GM12878 (cell line): ENCODE results near the gene GALNT18. TPM values are rescaled to one million over a fixed set of nuclear protein-coding genes. Genes with fewer than 3 reads are reported as not detected.

Experiments
- ATAC-seq: fragments of 200-7000 bp; cut with Tn5 transposase; 3 replicates; pipeline ENCODE4 v1.9.1; 2020; ENCODE audit warnings: mild to moderate bottlenecking, moderate library complexity
- BruUV-seq: library from RNA; stranded (reverse); fragments of 400-500 nt; replicated peaks from 2 replicates; lab custom pipeline; 2021; lab: Mats Ljungman, UMichigan
- CTCF ChIA-PET: fragments of 300-600 bp; sonication (Branson Sonifier 250); formaldehyde crosslinking; extraction: SDS; loops from one replicate; lab custom pipeline; 2021; ENCODE audit warnings: inconsistent platforms; lab: Yijun Ruan, JAX
- POLR2A ChIA-PET: fragments of 350-600 bp; formaldehyde crosslinking; extraction: SDS; loops from one replicate; lab custom pipeline; 2021; ENCODE audit warnings: inconsistent platforms; lab: Charles Lee
- RAD21 ChIA-PET: fragments of 300-600 bp; sonication (Branson Sonifier 250); formaldehyde crosslinking; loops from one replicate; lab custom pipeline; 2023; ENCODE audit warnings: antibody characterized with exemption; ENCODE audit not compliant: unreplicated experiment; lab: Charles Lee
- SMC1A ChIA-PET: fragments of 300-600 bp; sonication (Branson Sonifier 250); formaldehyde crosslinking; loops from one replicate; lab custom pipeline; 2023; ENCODE audit not compliant: unreplicated experiment, uncharacterized antibody; lab: Charles Lee
- DNase-seq: peaks from one replicate; pipeline ENCODE4 v3.0.0-alpha.2; 2011; ENCODE audit warnings: low read depth, low spot score
- FAIRE-seq: peaks from 3 replicates; lab custom pipeline; 2011; peaks lifted over from hg19 to GRCh38; lab: Jason Lieb, UNC
- H2AFZ ChIP-seq: 2 replicates; pipeline ENCODE4 v1.6.0; 2011; ENCODE audit warnings: low read depth, low read length, control low read depth; ENCODE audit not compliant: control insufficient read depth
- H3K27ac ChIP-seq: 2 replicates; pipeline ENCODE4 v1.5.1; 2011; ENCODE audit warnings: control low read depth; ENCODE audit not compliant: control insufficient read depth, insufficient read depth
- H3K27me3 ChIP-seq, 2 experiments: replicated peaks in 1 of 2; 2 replicates each; pipeline versions ENCODE4 v1.6.0 to v1.6.1; 2011; ENCODE audit warnings: low read length in 1 of 2; ENCODE audit not compliant: control insufficient read depth in 2 of 2, insufficient read depth in 2 of 2
- H3K36me3 ChIP-seq, 2 experiments: 2 replicates each; pipeline ENCODE4 v1.5.1; 2011; ENCODE audit warnings: low read length in 1 of 2; ENCODE audit not compliant: control insufficient read depth in 2 of 2, insufficient read depth in 2 of 2
- H3K4me1 ChIP-seq: 2 replicates; pipeline ENCODE4 v1.6.1; 2011; ENCODE audit warnings: mild to moderate bottlenecking, low read length, moderate library complexity, mixed read lengths; ENCODE audit not compliant: control insufficient read depth, insufficient read depth
- H3K4me2 ChIP-seq: 2 replicates; pipeline ENCODE4 v1.6.0; 2011; ENCODE audit warnings: control low read depth; ENCODE audit not compliant: control insufficient read depth, insufficient read depth
- H3K4me3 ChIP-seq: fragments of 200-600 bp; sonication (generic); 2 replicates; pipeline ENCODE4 v1.5.1; 2016
- H3K79me2 ChIP-seq: 2 replicates; pipeline ENCODE4 v1.6.0; 2011; ENCODE audit warnings: low read length; ENCODE audit not compliant: control insufficient read depth, insufficient read depth
- H3K9ac ChIP-seq: 2 replicates; pipeline ENCODE4 v1.8.0; 2011; ENCODE audit warnings: low read length, control low read depth, mixed read lengths; ENCODE audit not compliant: control insufficient read depth, insufficient read depth
- H3K9me3 ChIP-seq: replicated peaks from 3 replicates; pipeline ENCODE4 v1.5.1; 2011; ENCODE audit warnings: mild to moderate bottlenecking, low read length; ENCODE audit not compliant: control insufficient read depth, insufficient read depth
- H4K20me1 ChIP-seq: 2 replicates; pipeline ENCODE4 v1.6.0; 2011; ENCODE audit not compliant: control insufficient read depth, insufficient read depth
- ATF7 ChIP-seq: fragments of 450-650 bp; IDR thresholded peaks from 2 replicates; pipeline ENCODE4 v1.6.1; 2016; ENCODE audit warnings: low read depth, mild to moderate bottlenecking
- BACH1 ChIP-seq: fragments of 450-650 bp; IDR thresholded peaks from 2 replicates; pipeline ENCODE4 v1.6.1; 2017; ENCODE audit warnings: mild to moderate bottlenecking, borderline replicate concordance
- CREB1 ChIP-seq: IDR thresholded peaks from 2 replicates; pipeline ENCODE4 v1.6.1; 2012; ENCODE audit warnings: low read depth, mild to moderate bottlenecking, inconsistent platforms
- ETV6 ChIP-seq, 2 experiments: fragments of 450-650 bp in 1 of 2; IDR thresholded peaks in 1 of 2; conservative IDR thresholded peaks in 1 of 2; 2 replicates each; pipeline ENCODE4 v1.6.1; 2014; ENCODE audit warnings: antibody characterized with exemption in 1 of 2, borderline replicate concordance in 1 of 2, low read depth in 1 of 2, mild to moderate bottlenecking in 1 of 2, moderate library complexity in 1 of 2
- FOS ChIP-seq: IDR thresholded peaks from 3 replicates; pipeline ENCODE4 v1.6.1; 2011; ENCODE audit warnings: borderline replicate concordance; ENCODE audit not compliant: insufficient read length; ENCODE audit errors: extremely low read depth
- FOXK2 ChIP-seq: fragments of 450-650 bp; IDR thresholded peaks from 2 replicates; pipeline ENCODE4 v1.6.1; 2017; ENCODE audit warnings: mild to moderate bottlenecking, moderate library complexity
- HDAC6 ChIP-seq: fragments of 200-600 bp; sonication (generic); IDR thresholded peaks from one replicate; pipeline ENCODE4 v1.8.0; 2017; ENCODE audit warnings: antibody characterized with exemption; ENCODE audit not compliant: unreplicated experiment
- MYC ChIP-seq: IDR thresholded peaks from 2 replicates; pipeline ENCODE4 v1.6.1; 2011; ENCODE audit warnings: mild to moderate bottlenecking, low read length, moderate library complexity, inconsistent platforms; ENCODE audit not compliant: insufficient read depth, insufficient replicate concordance, insufficient read length, severe bottlenecking
- NRF1 ChIP-seq: conservative IDR thresholded peaks from 2 replicates; pipeline ENCODE4 v1.6.1; 2011; ENCODE audit warnings: mild to moderate bottlenecking, low read depth, low read length, improper control_type of control experiment
- PAX5 ChIP-seq: IDR thresholded peaks from 2 replicates; pipeline ENCODE4 v1.6.1; 2011; ENCODE audit warnings: low read depth, low read length, borderline replicate concordance
- POU2F2 ChIP-seq: IDR thresholded peaks from 3 replicates; pipeline ENCODE4 v1.6.1; 2011; ENCODE audit warnings: low read depth, mild to moderate bottlenecking, low read length, borderline replicate concordance
- RAD51 ChIP-seq: fragments of 450-650 bp; IDR thresholded peaks from 2 replicates; pipeline ENCODE4 v1.6.1; 2016; ENCODE audit warnings: moderate library complexity, mild to moderate bottlenecking, inconsistent platforms
- RCOR1 ChIP-seq: conservative IDR thresholded peaks from 2 replicates; pipeline ENCODE4 v1.6.1; 2012; ENCODE audit warnings: low read depth, low read length, improper control_type of control experiment
- TAF1 ChIP-seq: IDR thresholded peaks from 2 replicates; pipeline ENCODE4 v1.6.1; 2011; ENCODE audit warnings: mild to moderate bottlenecking, low read depth, low read length, borderline replicate concordance
- ZNF592 ChIP-seq: fragments of 450-650 bp; IDR thresholded peaks from 2 replicates; pipeline ENCODE4 v1.6.1; 2017; ENCODE audit warnings: mild to moderate bottlenecking, moderate library complexity
- ZNF622 ChIP-seq: fragments of 450-650 bp; IDR thresholded peaks from 2 replicates; pipeline ENCODE4 v1.6.1; 2017; ENCODE audit warnings: mild to moderate bottlenecking, inconsistent platforms
- ZZZ3 ChIP-seq: IDR thresholded peaks from 2 replicates; pipeline ENCODE4 v1.6.1; 2011; ENCODE audit warnings: low read depth; ENCODE audit not compliant: control insufficient read depth, insufficient read length
- WGBS: methylation state at CpG from one replicate; pipeline ENCODE4 v1.1.6; 2016; ENCODE audit warnings: low lambda C conversion rate; ENCODE audit not compliant: insufficient replicate concordance, insufficient coverage; ENCODE audit errors: missing lambda C conversion rate; 5-methylcytosine and 5-hydroxymethylcytosine counted together
- in situ Hi-C: fragments of 300-500 bp; cut with MboI; formaldehyde crosslinking; loops from 9 replicates; pipeline ENCODE4 v1.14.3; 2018; ENCODE audit warnings: mixed read lengths
- intact Hi-C: fragments of 100-400 bp; cut with micrococcal nuclease; formaldehyde crosslinking; loops from one replicate; pipeline ENCODE4 v1.14.2; 2022; ENCODE audit not compliant: unreplicated experiment
- polyA plus RNA-seq, 11 experiments: library from polyadenylated mRNA; depleted of rRNA in 4 of 11; unstranded in 6 of 11; stranded (reverse) in 5 of 11; fragments of >200 nt; fragmentation: Nextera tagmentation in 4 of 11; fragmentation: Illumina TruSeq in 1 of 11; extraction: Ambion mirVana in 4 of 11; extraction: Trizol in 1 of 11; gene quantifications; 1 replicate in 1 of 11; 2 replicates in 10 of 11; pipeline versions ENCODE4 v1.2.1 to v1.2.3, GENCODE V29; 2011 to 2016; ENCODE audit warnings: inconsistent platforms in 2 of 11, missing spikeins in 2 of 11, low read depth in 1 of 11
- total RNA-seq, 4 experiments: library from RNA; depleted of rRNA in 3 of 4; stranded (reverse); fragments of >200 nt in 3 of 4; fragmentation: Illumina TruSeq in 1 of 4; extraction: Trizol in 1 of 4; gene quantifications; 2 replicates each; pipeline versions ENCODE4 v1.2.1 to v1.2.3, GENCODE V29; 2013 to 2021
- TF ChIP-seq, protein P1 (sequence below): IDR thresholded peaks from 2 replicates; pipeline ENCODE4 v1.6.1; 2012; ENCODE audit warnings: low read depth, low read length, improper control_type of control experiment

Gene GALNT18
- total and polyA plus RNA-seq, 10 of the 15 experiments (the other 5 are each of a cell fraction or from before 2014, with no cell fraction given): 1.2 to 14.2 (median 6.3) TPM

DNA sequence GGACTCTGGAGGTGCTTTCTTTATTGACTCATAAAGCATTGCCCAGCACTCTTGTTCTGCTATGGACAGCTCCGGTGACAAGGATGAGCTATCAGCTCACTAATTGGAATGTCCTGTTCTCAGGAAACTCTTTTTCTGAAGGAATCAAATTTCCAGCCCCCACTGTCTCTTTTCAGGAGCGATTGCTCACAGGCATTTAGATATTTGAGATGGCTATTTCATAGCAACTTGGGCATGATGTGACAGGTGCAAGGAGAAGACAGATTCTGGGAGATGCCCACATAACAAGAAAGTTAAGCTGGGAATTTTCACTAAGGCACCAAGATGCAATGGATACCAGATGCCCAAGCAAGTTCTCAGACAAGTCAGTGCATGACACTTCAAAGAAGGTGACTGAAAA, 145.3 kb downstream of the GALNT18 start:
- ChIA-PET SMC1A (no interaction called here), CTCF (interaction anchor here (1.8 kb wide), 1 partner anchor 12 kb away, joined by 5 read pairs; no protein-coding TSS in a partner anchor), POLR2A (no interaction called here), RAD21 (no interaction called here)
- H3K27me3 ChIP-seq: no peaks in the 10 kb centered on the region
- H3K9me3 ChIP-seq: no peaks in the 10 kb centered on the region
- FAIRE-seq (no peak), DNase-seq (no peak), ATAC-seq (no peak)
- no peak overlapping the region for H3K9ac ChIP-seq
- intact Hi-C loops: no loop called here
- no peak overlapping the region for H2AFZ ChIP-seq
- no peaks in the 10 kb centered on the region for H3K4me1 ChIP-seq
- H3K4me3 ChIP-seq: no peak overlapping the region
- no peaks in the 10 kb centered on the region for H3K79me2 ChIP-seq
- BruUV-seq: no TSS peak
- H3K4me2 ChIP-seq: no peak overlapping the region
- in situ Hi-C loops: no loop called here
- no peaks in the 10 kb centered on the region for H4K20me1 ChIP-seq
- 20% methylated on average over 2 of the region's 2 CpGs for WGBS
- no peaks in the 10 kb centered on the region; a peak in 1 of 4 replicates for H3K36me3 ChIP-seq
- H3K27ac ChIP-seq: no peak overlapping the region
- TF ChIP-seq FOS (no peak), HDAC6 (no peak), ETV6 (conservative IDR thresholded peaks at IDR 0.05 in 1 of 2, IDR thresholded peaks at IDR 0.05 in 1 of 2; ENCODE audit: borderline replicate concordance in 1 of 2, low read depth in 1 of 2) (no peak), NRF1 (no peak), BACH1 (no peak), TAF1 (no peak), ZNF592 (no peak), ZNF622 (no peak), MYC (no peak), RCOR1 (no peak), FOXK2 (no peak), ZZZ3 (no peak), RAD51 (no peak), CREB1 (no peak), PAX5 (no peak), ATF7 (no peak), POU2F2 (no peak)
- TF ChIP-seq, protein P1, sequence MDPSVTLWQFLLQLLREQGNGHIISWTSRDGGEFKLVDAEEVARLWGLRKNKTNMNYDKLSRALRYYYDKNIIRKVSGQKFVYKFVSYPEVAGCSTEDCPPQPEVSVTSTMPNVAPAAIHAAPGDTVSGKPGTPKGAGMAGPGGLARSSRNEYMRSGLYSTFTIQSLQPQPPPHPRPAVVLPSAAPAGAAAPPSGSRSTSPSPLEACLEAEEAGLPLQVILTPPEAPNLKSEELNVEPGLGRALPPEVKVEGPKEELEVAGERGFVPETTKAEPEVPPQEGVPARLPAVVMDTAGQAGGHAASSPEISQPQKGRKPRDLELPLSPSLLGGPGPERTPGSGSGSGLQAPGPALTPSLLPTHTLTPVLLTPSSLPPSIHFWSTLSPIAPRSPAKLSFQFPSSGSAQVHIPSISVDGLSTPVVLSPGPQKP: no peak
